H54 (cell line): Measurements from ENCODE around the gene ZNG1A.
"Not testable (repeated sequence)": the region's sequence is repeated elsewhere in the genome, so short reads cannot be mapped to it uniquely, and the experiment has no call there.

Source experiments
- DNase-seq: peaks from one replicate; pipeline ENCODE4 v3.0.0; 2011; ENCODE audit warnings: low spot score, mixed read lengths; ENCODE audit not compliant: insufficient read length
- FAIRE-seq: peaks from 3 replicates; lab custom pipeline; 2011; peaks lifted over from hg19 to GRCh38; lab: Jason Lieb, UNC

ZNG1A gene

DNA sequence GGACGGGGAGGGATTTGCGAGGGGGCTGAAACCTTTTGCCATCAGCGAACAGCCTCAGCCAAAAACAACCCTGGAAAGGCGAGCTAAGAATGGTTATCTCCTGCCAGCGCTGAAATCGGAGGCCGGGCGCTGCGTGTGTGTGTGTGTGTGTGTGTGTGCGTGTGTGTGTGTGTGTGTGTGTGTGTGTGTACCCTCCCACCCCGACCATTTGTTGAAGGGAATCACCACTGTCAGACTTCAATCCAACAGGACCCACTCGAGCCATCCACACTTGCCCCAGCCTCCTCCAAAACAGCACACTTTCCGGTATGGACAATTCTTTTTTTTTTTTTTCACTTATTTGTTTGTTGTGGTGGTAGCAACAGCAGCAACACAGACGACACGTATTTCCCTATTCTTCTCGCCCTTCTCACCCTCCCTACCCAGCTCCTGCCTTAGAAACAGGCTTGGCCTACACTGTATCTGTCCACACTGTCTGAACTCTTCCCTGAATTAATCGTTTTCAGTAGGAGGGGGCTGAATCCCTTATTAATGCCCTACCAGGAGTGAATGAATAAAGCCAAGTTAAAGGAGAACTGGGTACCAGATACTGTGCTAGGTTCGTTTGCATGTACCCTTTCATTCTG lies 104.8 kb downstream of the ZNG1A start:
- not testable (repeated sequence) for FAIRE-seq

DNA sequence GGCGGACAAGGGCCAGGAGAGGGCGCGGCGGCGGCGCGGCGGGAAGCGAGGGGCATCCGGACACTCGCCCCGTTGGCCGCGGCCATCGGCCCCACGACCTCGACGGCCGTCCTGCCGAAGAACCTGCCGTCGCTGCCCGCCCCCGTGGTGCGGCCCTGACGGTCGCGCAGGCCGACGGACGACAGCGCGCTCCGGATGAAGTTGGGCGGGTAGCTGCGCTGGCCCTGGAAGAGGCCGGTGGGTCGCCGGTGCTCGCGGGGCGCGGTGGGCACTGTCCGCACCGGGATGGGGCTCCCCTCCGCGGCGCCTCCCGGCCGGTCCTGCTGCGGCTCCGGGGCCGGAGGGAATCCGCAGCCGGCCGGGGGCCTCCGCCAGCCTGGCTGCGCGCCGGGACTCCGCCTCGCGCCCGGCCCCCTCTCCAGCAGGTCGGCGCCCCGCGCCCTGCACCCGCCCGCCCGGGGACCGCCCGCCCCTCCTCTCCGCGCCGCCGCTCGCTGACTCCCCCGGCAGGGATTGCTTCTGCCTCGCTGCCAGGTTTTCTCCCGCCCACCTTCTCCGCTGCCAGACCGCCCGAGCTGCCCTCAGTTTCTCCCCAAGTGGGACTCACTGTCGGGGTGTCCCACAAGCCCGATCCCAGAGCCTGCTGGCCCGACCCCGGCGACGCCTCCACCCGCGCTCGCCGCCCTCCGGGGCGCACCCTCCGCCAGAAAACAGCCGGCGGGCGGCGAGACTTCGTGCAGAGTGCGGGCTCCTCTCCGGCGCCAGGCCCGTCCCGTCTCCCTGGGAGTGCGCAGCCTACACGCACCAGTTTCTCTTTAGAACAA lies 105.6 kb downstream of the ZNG1A start:
- DNase-seq, FAIRE-seq: not testable (repeated sequence)

More for the DNA sequence above, 104.8 kb downstream of the ZNG1A start:
- not testable (repeated sequence) for DNase-seq
